NCI-H82 (cell line): ENCODE results near the gene LTC4S.
"Not testable (repeated sequence)": the region's sequence is repeated elsewhere in the genome, so short reads cannot be mapped to it uniquely, and the experiment has no call there.

Experiments used
- DNase-seq: peaks from one replicate; lab custom pipeline; 2025; lab: John Stamatoyannopoulos, UW

LTC4S gene

DNA sequence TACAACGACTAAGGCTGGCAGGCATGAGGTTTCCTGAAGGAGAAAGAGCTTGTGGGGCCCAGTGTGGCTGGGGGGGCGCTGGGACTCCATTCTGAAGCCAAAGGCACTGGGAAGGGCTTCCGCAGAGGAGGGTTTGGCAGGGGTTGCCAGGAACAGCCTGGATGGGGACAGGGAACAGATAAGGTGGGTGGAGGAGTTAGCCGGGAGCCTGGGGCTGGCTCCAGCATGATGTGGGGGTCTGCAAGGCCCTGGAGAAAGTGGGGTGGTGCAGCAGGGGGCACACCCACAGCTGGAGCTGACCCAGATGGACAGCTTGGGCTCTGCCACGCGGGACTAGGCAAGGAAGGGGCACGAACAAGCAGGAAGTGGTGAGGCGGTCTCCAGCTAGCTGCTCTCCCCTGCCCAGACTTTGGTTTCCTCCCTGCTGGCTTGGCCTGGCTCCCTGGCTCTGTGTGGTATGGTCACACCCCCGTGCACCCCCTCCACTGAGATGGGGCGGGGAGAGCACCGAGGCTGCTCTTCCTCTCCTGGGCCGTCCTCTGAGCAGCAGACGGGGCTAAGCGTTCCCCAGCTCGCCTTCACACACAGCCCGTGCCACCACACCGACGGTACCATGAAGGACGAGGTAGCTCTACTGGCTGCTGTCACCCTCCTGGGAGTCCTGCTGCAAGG, at the start of gene LTC4S:
Gene LTC4S (plus strand): TSS at position 519 of the 672 bp plus-strand sequence. CDS start 95 bp downstream, at position 614.
- DNase-seq, result no peak

DNA sequence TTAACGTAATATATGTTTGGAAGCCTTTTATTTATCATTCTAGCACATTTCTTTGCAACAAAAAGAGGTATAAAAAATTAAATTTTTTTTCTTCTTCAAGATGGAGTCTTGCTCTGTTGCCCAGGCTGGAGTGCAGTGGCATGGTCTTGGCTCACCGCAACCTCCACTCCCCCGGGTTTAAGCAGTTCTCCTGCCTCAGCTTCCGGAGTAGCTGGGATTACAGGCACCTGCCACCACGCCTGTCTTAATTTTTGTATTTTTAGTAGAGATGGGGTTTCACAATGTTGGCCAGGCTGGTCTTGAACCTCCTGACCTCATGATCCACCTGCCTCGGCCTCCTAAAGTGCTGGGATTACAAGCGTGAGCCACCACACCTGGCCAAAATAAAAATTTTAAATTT, 49.7 kb upstream of the LTC4S start:
- not testable (repeated sequence) for DNase-seq

DNA sequence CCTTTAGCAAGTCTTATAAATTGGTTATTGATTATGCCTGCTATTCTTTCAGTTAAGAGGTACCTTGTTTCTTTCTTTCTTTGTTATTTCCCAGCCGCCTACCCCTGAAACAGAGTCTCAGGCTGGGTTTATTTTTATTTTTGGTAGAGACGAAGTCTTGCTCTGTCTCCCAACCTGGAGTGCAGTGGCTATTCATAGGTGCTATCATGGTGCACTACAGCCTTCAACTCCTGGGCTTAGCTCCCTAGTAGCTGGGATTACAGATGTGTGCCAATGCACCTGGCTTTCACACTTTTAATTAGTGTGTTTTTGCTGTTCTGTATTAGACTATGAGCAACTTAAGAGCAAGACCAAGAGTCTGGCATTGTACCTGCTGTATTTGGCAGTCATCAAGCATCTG, 46.9 kb upstream of the LTC4S start:
- DNase-seq, result no peak

DNA sequence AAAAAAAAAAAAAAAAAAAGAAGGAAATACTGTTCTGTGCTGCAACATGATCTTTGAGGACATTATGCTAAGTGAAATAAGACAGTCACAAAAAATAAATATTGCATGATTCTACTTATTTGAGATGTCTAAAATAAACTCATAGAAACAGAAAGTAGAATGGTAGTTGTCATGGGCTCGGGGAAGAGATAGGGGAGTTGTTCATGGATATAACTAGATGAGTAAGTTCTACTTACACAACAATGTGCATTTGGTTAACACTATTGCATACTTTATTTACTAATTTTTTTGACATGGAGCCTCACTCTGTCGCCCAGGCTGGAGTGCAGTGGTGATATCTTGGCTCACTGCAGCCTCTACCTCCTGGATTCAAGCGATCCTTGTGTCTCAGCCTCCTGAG, 46.0 kb upstream of the LTC4S start:
- DNase-seq, result no peak

DNA sequence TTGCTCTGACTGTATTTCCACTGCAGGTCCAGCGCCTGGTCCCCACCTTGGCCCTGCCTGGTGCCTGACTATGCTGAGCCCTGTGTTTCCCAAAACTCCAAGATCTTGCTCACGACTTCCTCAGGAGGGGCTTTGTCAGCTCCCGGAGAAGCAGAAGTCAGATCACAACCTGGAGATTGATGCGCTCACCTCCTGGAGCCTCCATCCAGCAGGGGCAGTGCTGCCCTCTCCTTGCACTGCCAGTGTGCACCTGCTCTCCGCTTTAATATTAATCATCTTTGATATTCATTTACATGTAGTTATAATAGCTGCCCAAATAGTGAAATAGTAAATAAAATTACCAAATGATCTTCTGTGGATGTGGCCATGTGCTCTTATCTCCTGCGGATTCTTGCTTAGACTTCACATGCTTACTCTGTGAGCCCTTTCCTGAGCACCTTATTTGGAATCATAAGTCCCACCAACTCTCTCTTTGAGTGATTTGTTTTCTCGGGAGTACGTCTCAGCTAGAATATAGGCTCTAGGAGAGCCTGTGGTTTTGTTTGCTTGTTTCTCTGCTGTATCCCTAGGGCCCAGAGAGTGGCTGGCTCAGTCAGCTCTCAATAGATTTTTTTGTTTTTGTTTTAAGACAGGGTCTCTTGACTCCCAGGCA, 43.8 kb upstream of the LTC4S start:
- no peak for DNase-seq

DNA sequence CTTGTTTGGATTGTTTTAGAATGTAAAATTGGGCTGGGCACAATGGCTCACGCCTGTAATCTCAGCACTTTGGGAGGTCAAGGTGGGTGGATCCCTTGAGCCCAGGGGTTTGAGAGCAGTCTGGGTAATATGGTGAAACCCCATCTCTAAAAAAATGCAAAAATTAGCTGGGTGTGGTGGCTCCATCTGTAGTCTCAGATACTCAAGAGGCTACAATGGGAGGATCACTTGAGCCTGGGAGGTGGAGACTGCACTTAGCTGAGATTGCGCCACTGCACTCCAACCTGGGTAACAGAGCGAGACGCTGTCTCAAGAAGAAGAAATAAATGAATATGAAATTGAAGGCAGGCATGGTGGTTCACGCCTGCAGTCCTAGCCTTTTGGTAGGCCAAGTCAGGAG, 39.8 kb upstream of the LTC4S start:
- no peak for DNase-seq

DNA sequence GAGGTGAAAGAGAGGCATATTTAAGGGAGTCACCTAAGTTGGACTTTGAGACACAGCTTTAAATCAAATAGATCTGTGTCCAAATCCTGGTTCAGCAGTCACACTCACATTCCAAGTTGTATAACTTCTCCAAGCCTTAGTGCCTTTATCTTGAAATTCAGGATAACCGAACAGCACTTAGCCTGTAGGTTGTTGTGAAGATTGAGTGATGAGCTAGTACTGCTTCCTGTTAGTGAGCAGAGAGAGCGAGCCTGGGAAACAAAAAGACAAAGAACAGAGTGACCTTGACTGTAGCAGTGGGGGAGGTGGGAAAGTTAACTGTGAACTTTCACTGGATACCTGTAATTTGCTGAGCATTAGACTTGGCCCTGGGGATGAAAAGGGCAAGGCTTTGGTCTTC, 38.8 kb upstream of the LTC4S start:
- DNase-seq, result no peak

DNA sequence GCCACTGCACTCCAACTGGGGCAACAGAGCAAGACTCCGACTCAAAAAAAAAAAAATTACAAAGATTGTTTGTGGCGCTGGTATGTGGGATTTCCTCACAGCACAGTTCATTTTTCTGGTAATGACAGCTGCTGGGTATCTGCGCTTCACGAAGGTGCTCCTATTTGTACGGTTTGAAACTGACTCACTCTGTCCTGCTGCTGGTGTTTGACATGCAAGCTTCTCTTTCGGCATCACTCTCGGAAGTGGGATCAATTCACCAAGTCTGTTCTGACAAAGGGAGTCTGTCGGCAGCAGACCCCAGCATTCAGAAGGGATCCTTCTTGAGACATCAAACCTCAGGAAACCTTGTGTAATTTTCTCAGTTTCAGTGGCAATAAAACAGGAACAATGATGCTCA, 34.8 kb upstream of the LTC4S start:
- DNase-seq, result no peak

DNA sequence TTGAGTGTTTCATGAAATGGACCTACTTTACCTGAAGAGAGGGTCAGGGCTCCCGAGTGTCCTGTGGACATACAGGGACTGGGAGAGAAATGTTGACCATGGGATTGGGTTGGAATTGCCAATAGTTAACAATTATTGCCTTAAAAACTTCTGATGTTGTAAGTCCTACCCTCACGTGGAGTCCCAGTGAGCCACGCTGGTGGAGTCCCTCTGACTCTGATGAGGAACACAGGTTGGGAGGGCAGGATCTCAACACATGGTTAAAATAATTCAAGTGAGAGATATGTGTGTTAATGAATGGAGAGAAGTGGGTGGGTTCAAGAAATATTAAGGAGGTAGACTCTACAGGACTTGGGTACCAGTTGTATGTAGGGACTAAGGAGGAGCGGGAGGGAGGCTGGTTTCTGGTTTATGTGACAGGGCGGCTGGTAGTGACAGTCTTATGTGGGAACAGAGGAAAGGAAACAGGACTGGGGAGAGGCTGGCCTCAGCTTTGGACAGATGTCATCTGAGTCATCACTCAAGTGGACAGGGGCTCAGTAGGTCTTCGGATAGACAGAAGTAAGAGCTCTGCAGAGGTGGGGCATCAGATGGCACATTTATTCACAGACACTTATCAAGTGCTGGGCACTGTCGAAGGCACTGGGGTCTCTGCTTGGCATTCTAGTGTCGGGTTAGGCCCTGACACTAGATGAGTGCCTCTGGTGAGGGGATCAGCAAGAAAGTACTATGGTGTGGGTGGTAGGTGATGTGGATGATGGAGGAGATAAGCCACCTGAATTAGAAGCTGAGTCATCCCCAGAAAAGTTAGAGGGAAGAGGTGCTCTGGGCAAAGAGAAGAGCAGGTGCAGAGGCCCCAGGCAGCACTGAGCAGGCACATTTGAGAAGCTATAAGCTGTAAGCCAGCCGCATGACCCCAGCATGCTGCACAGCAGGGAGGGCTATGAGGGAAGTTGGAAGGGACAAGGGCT, 33.9 kb upstream of the LTC4S start:
- no peak for DNase-seq

DNA sequence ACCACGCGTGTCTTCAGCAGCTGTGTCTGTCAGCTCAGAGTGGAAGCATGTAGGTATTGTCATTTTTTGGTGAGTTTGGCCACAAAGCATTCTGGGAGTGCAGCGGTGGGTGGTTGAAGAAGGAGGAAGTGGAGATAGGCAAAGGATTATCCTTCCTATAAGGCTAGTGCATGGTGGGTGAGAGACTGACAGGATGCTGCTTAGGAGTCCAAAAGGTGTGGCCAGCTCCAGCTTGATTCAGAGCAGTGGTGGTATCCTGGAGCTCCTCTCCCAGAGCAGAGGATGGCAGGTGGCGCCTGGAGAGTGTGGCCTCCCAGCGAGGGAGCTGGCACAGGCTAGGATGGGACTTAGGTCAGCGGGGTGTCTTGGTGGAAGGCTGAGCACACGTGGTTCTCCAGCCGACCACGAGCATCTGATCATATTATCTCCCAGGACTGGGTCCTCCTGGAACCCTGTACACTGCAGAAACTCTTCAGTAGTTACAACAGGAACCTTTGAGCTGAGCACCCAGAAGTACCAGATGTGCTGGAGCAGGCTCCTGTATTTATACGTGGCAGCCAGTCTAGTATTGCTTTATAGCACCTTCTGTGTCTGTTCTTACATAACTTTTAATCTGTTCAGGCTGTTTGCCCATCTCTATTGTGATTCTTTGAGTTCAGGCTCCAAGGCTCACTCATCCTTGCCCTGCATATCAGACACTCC, 31.6 kb upstream of the LTC4S start:
- DNase-seq, result peak; percentile 46

DNA sequence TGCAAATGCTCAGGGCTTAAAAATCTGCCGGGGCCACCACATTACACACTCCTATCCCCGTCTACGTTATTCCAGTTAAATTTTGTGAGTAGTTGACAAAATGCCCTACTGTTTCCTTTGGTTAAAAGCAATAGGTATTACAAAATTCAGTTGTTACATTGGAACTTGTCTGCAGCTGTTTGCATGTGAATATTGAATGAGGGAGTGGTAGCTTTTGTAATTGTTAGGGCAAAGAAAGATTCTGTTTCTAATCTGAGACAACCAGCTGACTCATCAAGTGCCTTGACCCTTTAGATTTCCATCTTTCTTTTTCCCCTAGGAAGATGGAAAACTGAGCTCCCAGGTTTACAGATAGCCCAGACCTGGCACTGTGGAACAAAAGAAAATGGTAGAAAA, 31.0 kb upstream of the LTC4S start:
- DNase-seq, result no peak

GRCh38 chr5:179763215-179763945, 30.4 kb upstream of the LTC4S start:
- DNase-seq, result peak; percentile 60

GRCh38 chr5:179764056-179764455, 29.7 kb upstream of the LTC4S start:
- DNase-seq, result no peak

DNA sequence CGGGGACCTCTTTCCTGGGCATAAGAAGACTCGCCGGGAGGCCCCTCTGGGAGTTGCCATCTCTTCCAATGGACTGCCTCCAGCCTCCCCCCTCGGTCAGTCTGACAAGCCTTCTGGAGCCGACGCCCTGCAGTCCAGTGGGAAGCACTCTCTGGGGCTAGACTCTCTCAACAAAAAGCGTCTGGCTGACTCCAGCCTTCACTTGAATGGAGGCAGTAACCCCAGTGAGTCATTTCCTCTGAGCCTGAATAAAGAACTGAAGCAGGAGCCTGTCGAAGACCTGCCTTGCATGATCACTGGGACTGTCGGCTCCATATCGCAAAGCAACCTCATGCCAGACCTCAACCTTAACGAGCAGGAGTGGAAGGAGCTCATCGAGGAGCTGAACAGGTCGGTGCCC, 28.4 kb upstream of the LTC4S start:
- DNase-seq, result no peak

GRCh38 chr5:179766021-179766725, 27.6 kb upstream of the LTC4S start:
- DNase-seq, result no peak

DNA sequence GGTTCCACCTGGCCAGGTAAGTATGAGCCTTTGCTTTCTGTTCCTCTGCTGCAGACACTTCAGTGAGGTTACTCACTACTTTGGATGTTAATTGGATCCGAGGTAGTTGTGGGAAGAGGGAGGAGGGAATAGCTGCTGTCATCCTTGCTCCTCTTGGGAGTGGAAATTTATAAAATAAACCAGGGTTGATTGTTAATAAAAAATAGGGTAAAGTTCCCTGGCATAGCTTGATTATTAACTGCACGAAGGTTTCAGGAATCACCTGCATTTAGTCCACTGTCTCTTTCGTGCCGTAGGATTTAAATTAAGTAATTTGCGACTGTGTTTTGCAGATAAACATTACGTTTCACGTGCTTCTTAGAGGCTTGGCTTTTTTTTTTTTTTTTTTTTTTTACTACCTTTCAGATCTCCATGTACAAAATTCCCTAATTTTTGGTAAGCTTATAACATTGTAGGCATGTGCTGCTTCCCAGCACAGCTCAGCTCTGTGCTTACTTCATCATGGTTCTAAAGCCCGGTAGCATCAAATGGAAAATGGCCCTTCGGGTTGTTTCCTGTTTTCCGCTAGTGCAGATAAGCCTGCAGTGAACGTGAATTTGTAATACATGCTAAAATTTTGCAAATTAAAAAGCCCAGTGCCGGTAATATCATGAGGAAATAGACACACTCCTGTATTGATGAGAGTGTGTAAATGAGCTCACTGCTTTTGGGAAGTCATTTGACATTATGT, 26.9 kb upstream of the LTC4S start:
- no peak for DNase-seq

DNA sequence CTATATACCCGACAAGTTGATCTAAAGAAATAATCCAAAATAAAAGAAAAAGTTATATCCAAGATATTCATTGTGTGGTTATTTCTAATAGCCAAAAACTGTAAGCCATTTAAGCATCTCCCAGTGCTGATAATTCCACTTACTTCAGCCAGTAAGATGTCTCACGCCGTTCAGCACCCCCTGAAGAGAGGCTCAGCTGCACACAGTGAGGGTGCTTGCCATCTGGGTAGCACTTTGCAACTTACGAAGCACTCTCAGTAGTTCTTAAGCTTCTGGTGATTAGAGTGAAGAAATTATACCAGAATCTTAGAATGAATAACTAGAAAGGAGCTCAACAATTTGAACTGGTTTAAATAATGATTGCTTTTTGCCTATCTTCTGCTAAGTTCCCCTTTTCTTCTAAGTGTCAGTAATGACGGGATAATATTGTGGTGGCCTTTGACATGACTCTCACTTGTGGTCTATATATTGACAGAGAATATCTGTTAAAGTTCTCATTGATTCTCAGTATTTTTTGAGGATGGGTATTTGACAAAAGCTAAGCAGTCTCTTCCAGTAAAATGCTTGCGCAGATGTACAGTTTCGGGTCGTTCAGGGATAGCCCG, 26.2 kb upstream of the LTC4S start:
- no peak for DNase-seq

DNA sequence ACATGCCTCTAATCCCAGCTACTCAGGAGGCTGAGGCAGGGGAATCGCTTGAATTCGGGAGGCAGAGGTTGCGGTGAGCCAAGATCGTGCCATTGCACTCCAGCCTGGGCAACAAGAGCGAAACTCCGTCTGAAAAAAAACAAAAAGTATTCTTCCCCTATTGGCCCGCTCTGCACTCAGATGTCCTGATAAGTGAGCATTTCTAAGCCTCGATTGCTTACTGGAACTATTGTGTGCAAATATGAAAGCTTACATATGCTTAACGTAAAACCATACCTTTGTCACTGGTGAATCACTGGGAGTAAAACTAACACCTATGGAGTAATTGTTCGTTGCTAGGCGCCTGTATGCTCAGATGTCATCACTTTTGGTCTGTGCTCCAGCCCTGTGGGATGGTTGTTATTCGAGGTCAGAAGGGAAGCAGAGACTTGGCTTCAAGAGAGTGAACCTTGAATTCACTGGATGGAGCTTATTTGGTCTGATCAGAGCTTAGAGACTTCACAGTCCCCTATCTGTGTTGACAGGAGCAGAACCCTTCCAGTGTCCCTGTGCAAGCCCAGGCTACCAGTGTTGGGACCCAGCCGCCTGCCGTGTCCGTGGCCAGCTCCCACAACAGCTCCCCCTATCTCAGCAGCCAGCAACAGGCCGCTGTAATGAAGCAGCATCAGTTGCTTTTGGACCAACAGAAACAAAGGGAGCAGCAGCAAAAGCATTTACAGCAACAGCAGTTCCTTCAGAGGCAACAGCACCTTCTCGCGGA, 25.3 kb upstream of the LTC4S start:
- DNase-seq, result no peak

DNA sequence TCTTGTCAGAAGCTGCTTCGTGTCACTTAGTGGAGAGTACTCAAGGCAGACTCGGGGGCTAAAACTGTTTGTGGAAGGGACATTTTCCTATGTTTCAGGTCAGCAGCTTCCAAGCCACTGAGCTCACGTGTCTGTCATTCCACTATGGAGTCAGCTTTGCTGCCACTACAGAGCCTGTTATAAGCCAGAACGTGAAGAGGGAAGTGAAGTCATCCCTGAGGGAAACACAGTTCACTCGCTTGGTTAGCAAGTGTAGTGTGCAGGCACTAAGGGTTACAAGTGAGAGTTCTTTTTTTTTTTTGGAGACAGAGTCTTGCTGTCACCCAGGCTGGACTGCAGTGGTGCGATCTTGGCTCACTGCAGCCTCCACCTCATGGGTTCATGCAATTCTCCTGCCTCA, 24.5 kb upstream of the LTC4S start:
- DNase-seq, result no peak
